ENCODE data around the gene SOCS7.

- no peak for TF ChIP-seq CTCF (IDR thresholded peaks at IDR 0.05; ENCODE audit: insufficient read depth, low read depth, low read length)
- TF ChIP-seq EZH2 (IDR thresholded peaks at IDR 0.05; ENCODE audit: insufficient read depth, low read length) = no peak
These were observed 27.8 kb downstream of the SOCS7 start for GRCh38 chr17:38379448-38379847.
